RWPE1 (cell line): Measurements from ENCODE around the gene BLVRB.

Experiments
- CTCF ChIA-PET: fragments of 350-600 bp; sonication (Branson Sonifier 250); formaldehyde crosslinking; extraction: SDS; loops from one replicate; lab custom pipeline; 2021; lab: Yijun Ruan, JAX
- POLR2A ChIA-PET: fragments of 400-600 bp; formaldehyde crosslinking; extraction: SDS; loops from one replicate; lab custom pipeline; 2020; ENCODE audit warnings: antibody characterized with exemption; ENCODE audit not compliant: low non-redundant PET; lab: Yijun Ruan, JAX
- DNase-seq: peaks from one replicate; pipeline ENCODE4 v3.0.0; 2012; ENCODE audit warnings: low spot score
- H3K27ac ChIP-seq: fragments of 450-650 bp; 2 replicates; pipeline ENCODE4 v1.5.1; 2017
- CTCF ChIP-seq: fragments of 450-650 bp; conservative IDR thresholded peaks from 2 replicates; pipeline ENCODE4 v1.5.1; 2017; ENCODE audit warnings: low read depth, mild to moderate bottlenecking

BLVRB gene

GRCh38 chr19:40400559-40400958 is 65.0 kb downstream of the BLVRB start:
- DNase-seq = no peak
- no peak overlapping the region for H3K27ac ChIP-seq
- CTCF ChIA-PET = interaction anchor here (0.6 kb wide), 1 partner anchor 129 kb away, joined by 3 read pairs; no protein-coding TSS in a partner anchor
- no peak for TF ChIP-seq CTCF
- POLR2A ChIA-PET = no interaction called here

GRCh38 chr19:40398417-40399131 is 67.0 kb downstream of the BLVRB start:
- CTCF ChIA-PET = no interaction called here
- H3K27ac ChIP-seq = no peak overlapping the region
- no peak for TF ChIP-seq CTCF
- DNase-seq = peak; percentile 84
- POLR2A ChIA-PET = no interaction called here
